ENCODE measurements around the gene UCK2.

Gene UCK2

GRCh38 chr1:165834881-165835280 lies 7.5 kb downstream of the UCK2 start:
- DNase-seq, result no peak

DNA sequence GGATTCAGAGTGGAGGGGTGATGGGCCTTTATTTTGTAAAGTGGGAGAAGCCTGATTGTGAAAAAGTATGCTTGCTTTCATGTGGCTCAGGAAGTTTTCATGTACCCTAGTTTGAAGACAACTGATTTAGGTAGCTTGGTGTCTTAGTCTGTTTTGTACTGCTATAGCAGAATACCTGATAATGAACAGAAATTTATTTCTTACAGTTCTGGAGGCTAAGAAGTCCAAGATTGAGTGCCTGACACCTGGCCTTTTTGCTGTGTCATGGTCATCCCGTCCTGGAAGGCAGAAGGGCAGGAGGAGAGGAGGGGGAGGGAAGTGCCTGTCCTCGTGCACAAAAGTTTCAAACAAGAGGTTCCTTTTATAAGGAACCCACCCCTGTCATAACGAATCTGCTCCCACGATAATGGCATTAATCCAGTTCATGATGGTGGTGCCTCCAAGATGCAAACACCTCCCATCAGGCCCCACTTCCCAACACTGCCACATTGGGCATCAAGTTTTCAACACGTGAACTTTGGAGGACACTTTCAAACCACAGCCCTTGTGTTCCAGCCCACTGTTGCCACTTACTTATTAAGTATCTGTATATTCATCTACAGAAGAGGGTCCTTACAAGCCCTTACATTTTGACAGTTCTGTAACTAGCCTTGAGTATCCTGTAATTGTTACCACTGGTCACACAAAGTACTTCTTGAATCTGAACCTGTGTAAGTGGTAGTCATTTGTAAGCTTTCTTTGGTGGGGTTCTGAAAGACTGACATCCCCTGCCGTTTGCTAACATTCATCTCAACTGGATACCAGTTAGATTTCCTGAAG lies 9.5 kb downstream of the UCK2 start:
- no peak for DNase-seq

- no peak for DNase-seq
These were observed 10.5 kb downstream of the UCK2 start for GRCh38 chr1:165837838-165838364.

GRCh38 chr1:165840423-165840822 lies 13.0 kb downstream of the UCK2 start:
- no peak for DNase-seq

- no peak for DNase-seq
These were observed 14.2 kb downstream of the UCK2 start for GRCh38 chr1:165841582-165842017.

GRCh38 chr1:165842023-165842670 lies 14.7 kb downstream of the UCK2 start:
- DNase-seq, result no peak

- no peak for DNase-seq
These were observed 15.3 kb downstream of the UCK2 start for GRCh38 chr1:165842671-165843129.

GRCh38 chr1:165843304-165843703 lies 15.9 kb downstream of the UCK2 start:
- DNase-seq, result no peak

DNA sequence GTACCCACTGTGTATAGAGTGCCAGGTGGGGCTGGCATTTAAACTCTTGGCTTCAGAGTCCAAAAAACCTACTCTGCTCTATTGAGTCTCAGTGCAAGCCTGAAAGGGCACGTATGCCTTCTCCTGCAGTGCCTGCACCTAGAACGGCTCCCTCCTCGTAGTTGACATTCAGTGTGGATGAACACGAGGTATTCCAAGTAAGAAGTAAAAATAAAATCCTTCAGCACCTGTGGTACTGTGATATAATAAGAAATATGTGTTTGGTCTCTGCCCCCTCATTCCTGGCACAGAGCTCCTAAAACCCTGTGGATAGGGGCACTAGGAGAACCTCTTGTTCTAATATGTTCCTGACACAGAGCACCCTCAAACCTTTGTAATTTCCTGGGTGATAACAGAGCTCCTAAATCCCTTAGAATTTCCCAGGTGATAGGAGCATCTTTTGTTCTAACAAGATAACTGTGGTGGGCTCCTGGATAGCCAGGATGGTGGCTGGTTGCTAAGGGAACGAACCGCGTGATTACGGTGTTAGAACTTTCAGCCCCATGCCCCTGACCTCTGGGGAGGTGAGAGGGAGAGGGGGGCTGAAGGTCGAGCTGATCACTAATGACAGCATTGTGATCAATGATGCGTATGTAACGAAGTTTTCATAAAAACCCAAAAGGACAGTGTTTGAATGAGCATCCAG lies 16.8 kb downstream of the UCK2 start:
- no peak for DNase-seq

DNA sequence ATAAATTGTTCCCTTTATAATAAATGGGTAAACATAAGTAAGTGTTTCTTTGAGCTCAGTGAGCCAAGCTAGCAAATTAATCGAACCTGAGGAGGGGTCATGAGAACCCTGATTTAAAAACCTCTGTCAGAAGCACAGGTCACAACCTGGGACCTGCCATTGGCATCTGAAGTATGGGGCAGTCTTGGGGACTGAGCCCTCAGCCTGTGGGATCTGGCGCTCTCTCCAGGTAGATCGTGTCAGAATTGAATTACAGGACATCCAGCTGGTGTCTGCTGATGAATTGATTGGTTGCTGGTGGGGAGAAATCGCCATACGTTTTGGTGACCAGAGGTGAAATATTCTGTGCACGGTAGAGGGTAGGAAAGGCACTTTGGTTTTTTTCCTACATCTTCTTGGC lies 17.5 kb downstream of the UCK2 start:
- DNase-seq, result no peak

- no peak for DNase-seq
These were observed 18.2 kb downstream of the UCK2 start for GRCh38 chr1:165845569-165845968.

- no peak for DNase-seq
These were observed 18.8 kb downstream of the UCK2 start for GRCh38 chr1:165845992-165846748.

DNA sequence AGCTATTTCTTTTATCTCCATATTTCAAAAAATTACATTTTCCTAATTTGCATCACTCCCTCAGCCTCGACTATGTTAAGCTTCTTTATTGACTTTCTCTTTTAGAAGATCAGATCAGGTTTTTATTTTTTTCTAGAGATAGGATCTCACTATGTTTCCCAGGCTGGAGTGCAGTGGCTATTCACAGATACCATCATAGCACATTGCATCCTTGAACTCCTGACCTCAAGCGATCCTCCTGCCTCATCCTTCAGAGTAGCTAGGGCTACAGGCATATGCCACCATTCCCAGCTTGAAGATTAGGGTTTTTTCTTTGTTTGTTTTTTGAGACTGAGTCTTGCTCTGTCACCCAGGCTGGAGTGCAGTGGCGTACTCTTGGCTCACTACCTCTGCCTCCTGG lies 20.1 kb downstream of the UCK2 start:
- DNase-seq, result no peak

DNA sequence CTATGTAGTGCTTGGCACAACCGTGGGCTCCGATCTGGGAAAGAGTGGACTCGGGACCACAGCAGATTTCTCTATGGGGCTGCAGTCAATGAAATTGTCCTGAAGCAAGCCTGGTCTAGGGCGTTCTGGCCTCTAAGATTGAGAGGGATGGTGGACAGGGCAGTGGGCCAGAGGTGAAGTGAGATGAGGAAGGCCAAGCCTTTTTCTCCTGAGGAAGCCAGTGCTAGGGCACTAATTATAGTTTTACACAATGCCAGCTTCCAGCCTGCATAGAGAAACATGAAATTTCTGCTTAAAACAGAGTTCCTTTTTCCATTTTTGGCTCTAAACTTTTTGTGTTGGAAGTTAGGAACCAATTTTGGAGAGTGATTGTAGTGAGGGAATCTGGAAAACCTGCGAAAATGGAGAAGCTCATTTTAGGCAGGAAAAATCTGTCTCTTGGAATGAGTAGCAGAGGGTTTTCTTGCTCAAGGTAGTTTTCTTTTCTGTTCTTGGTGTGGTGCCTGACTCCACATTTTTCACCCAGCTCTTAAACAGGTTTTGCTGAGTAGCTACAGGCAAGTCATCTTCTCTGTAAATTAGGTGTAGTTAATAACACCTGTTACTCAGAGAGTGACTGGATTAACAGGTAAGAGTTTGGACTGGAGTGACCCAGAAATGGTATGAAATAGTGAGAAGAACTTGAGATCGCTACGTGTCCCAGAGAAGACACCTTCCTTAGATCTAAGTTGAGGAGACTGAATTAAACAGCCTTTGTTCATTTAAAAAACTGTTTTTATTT lies 22.1 kb downstream of the UCK2 start:
- no peak for DNase-seq

- no peak for DNase-seq
These were observed 23.7 kb downstream of the UCK2 start for GRCh38 chr1:165851034-165851658.

DNA sequence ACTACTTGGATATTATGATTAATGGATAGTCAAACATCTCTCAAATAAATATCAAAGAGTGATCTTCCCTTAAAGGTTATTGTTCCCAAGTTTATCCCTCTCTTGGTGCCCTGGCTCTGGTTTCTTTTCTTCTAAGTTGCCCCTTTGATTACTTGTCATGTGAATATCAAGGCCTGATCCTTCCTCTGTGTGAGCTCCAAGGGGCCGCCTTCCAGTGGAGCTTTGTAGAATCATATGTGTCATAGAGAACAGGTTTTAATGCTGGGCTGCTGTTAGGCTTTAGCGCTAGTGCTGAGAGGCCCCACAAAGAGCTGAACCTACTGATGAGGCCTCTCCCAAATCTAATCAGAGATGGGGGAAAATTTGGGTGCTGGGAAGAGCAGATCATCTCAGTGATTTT lies 25.5 kb downstream of the UCK2 start:
- DNase-seq, result no peak

- no peak for DNase-seq
These were observed 26.2 kb downstream of the UCK2 start for GRCh38 chr1:165853528-165854075.

DNA sequence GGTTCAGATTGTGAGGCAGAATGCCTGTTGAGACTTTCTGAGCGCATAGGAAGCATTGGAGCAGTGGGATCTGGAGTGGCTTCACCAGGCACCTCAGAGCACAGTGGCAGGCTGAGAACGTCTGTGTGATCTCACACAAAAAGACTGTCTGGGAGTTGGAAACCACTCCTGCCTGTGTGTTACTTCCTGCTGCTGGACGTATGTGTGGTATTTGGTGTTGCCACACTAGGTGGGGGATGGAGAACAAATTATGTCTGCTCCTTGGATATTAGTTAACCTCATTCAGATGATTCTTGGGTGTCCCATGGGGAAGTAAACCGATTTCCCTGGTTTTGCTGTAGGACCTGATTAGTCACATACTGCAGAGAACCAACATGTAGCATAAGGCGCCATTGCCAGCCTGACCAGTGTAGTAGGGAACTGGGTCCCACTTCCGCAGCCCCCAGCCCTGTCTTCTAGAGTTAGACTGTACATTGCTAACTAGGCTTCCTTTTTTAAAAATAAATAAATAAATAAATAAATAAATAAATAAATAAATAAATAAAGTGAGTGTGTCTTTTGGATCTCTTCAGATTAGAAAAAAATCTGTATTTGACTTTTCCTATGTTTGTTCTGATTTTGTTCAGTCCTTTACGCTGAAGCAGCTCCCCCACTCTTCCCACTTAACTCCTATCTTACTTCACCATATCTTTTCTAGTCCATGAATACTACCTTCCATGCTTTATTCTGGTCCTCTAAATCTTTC lies 26.9 kb downstream of the UCK2 start:
- DNase-seq, result no peak

DNA sequence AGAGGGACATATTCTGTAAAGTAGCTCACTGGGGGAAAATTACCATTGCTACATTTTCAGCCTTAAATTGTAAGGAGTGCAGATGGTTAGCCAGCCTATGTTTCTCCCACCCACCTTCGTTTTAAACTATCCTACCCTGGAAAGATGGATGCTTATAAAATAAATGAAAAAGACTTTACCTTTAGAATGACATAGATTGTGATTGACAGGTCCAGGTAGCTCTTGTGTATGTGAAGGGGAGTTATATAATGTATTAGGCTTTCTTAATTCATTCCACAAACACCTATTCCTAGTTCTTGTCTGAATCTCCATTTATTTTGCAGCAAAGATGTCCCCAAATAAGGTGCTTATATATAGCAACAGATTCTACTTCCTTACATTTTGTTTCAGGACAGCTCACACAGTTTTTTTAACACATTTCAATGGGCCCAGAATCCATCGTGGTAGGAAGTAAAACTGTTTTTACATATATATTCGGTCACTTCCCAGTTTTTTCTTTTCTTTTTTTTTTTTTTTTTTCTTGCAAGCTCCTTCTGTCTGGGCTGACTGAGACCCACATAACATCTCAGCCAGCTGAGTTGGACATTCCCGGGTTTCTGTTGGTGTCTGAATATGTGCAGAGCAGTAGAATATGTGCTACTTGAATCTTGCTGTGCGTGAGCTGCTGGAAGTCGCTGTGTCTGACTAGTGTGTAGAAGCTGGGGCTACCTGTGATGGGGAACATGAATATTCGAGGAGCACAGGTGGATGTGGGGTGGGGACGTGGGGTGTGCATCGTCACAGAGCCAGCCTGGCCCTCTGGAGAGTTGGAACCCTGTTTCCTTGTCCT lies 27.8 kb downstream of the UCK2 start:
- no peak for DNase-seq

Data from T-helper 9 cell (primary cell).